HEK293 (cell line): ENCODE results near the gene SMIM10L1.

Source experiments
- CTCF ChIA-PET: fragments of 350-600 bp; formaldehyde crosslinking; extraction: SDS; loops from one replicate; lab custom pipeline; 2021; ENCODE audit warnings: antibody characterized with exemption; lab: Yijun Ruan, JAX
- POLR2A ChIA-PET: fragments of 300-600 bp; formaldehyde crosslinking; extraction: SDS; loops from one replicate; lab custom pipeline; 2020; ENCODE audit warnings: antibody characterized with exemption, inconsistent platforms; lab: Yijun Ruan, JAX
- H3K27ac ChIP-seq: fragments of 200-500 bp; sonication (Bioruptor generic); 2 replicates; pipeline ENCODE4 v1.5.1; 2014; ENCODE audit warnings: low read depth, low read length, control low read depth, inconsistent platforms; ENCODE audit errors: extremely low read depth
- H3K36me3 ChIP-seq, 2 experiments: fragments of 200-500 bp in 1 of 2; sonication (Bioruptor generic) in 1 of 2; 1 replicate in 1 of 2; 2 replicates in 1 of 2; pipeline ENCODE4 v1.5.1; 2014 to 2017; ENCODE audit warnings: inconsistent platforms in 2 of 2, low read length in 2 of 2; ENCODE audit not compliant: control insufficient read depth in 2 of 2, insufficient read depth in 1 of 2
- H3K4me1 ChIP-seq: fragments of 200-500 bp; sonication (Bioruptor generic); 2 replicates; pipeline ENCODE4 v1.5.1; 2014; ENCODE audit warnings: mild to moderate bottlenecking, low read length, inconsistent platforms; ENCODE audit not compliant: control insufficient read depth, insufficient read depth
- H3K4me3 ChIP-seq: 2 replicates; pipeline ENCODE4 v1.5.1; 2011; ENCODE audit warnings: low read depth, mild to moderate bottlenecking, control low read depth, low read length, moderate library complexity
- H3K9me3 ChIP-seq: fragments of 200-500 bp; sonication (Bioruptor generic); 2 replicates; pipeline ENCODE4 v1.5.1; 2014; ENCODE audit warnings: low read depth, low read length, inconsistent platforms; ENCODE audit not compliant: control insufficient read depth, insufficient read depth
- MYNN ChIP-seq: fragments of 450-650 bp; formaldehyde crosslinking; IDR thresholded peaks from 2 replicates; pipeline ENCODE4 v1.5.1; 2016; ENCODE audit warnings: missing biosample characterization, missing genetic modification characterization, borderline replicate concordance
- REPIN1 ChIP-seq: fragments of 450-650 bp; formaldehyde crosslinking; IDR thresholded peaks from 2 replicates; pipeline ENCODE4 v1.5.1; 2017; ENCODE audit warnings: missing biosample characterization, missing genetic modification characterization, low read depth
- SP2 ChIP-seq: fragments of 450-650 bp; formaldehyde crosslinking; IDR thresholded peaks from 2 replicates; pipeline ENCODE4 v1.5.1; 2016; ENCODE audit warnings: missing biosample characterization, missing genetic modification characterization
- ZBTB21 ChIP-seq: fragments of 450-650 bp; formaldehyde crosslinking; IDR thresholded peaks from 2 replicates; pipeline ENCODE4 v1.5.1; 2017; ENCODE audit warnings: missing biosample characterization, missing genetic modification characterization
- ZBTB7A ChIP-seq: fragments of 450-650 bp; formaldehyde crosslinking; IDR thresholded peaks from 2 replicates; pipeline ENCODE4 v1.5.1; 2016; ENCODE audit warnings: low read depth, missing biosample characterization, missing genetic modification characterization
- ZIC2 ChIP-seq: fragments of 450-650 bp; formaldehyde crosslinking; IDR thresholded peaks from 2 replicates; pipeline ENCODE4 v1.5.1; 2016; ENCODE audit warnings: missing biosample characterization, missing genetic modification characterization
- ZNF114 ChIP-seq: fragments of 450-650 bp; formaldehyde crosslinking; IDR thresholded peaks from 2 replicates; pipeline ENCODE4 v1.5.0; 2017; ENCODE audit warnings: missing biosample characterization, missing genetic modification characterization
- ZNF211 ChIP-seq: fragments of 450-650 bp; formaldehyde crosslinking; IDR thresholded peaks from 2 replicates; pipeline ENCODE4 v1.5.1; 2016; ENCODE audit warnings: low read depth, missing biosample characterization, missing genetic modification characterization
- ZNF302 ChIP-seq: fragments of 450-650 bp; formaldehyde crosslinking; IDR thresholded peaks from 2 replicates; pipeline ENCODE4 v1.5.1; 2016; ENCODE audit warnings: missing biosample characterization, missing genetic modification characterization, low read depth
- ZNF426 ChIP-seq: fragments of 450-650 bp; formaldehyde crosslinking; IDR thresholded peaks from 2 replicates; pipeline ENCODE4 v1.5.1; 2017; ENCODE audit warnings: missing biosample characterization, missing genetic modification characterization, mild to moderate bottlenecking, inconsistent platforms, moderate library complexity
- ZNF48 ChIP-seq: fragments of 450-650 bp; formaldehyde crosslinking; IDR thresholded peaks from 2 replicates; pipeline ENCODE4 v1.5.1; 2016; ENCODE audit warnings: missing biosample characterization, missing genetic modification characterization
- ZNF510 ChIP-seq: fragments of 450-650 bp; formaldehyde crosslinking; IDR thresholded peaks from 2 replicates; pipeline ENCODE4 v1.5.1; 2018; ENCODE audit warnings: mild to moderate bottlenecking, missing genetic modification characterization, missing biosample characterization; ENCODE audit not compliant: insufficient replicate concordance
- ZNF530 ChIP-seq: fragments of 450-650 bp; formaldehyde crosslinking; IDR thresholded peaks from 2 replicates; pipeline ENCODE4 v1.5.1; 2016; ENCODE audit warnings: low read depth, missing biosample characterization, missing genetic modification characterization
- ZNF549 ChIP-seq: fragments of 450-650 bp; IDR thresholded peaks from 2 replicates; pipeline ENCODE4 v1.5.1; 2018; ENCODE audit warnings: missing biosample characterization, missing genetic modification characterization, mild to moderate bottlenecking, inconsistent platforms, moderate library complexity
- ZNF555 ChIP-seq: fragments of 450-650 bp; formaldehyde crosslinking; conservative IDR thresholded peaks from 2 replicates; pipeline ENCODE4 v1.5.1; 2017; ENCODE audit warnings: missing biosample characterization, mild to moderate bottlenecking, missing genetic modification characterization, inconsistent platforms
- ZNF560 ChIP-seq: fragments of 450-650 bp; formaldehyde crosslinking; IDR thresholded peaks from 2 replicates; pipeline ENCODE4 v1.5.1; 2017; ENCODE audit warnings: missing biosample characterization, missing genetic modification characterization, borderline replicate concordance
- ZNF626 ChIP-seq: fragments of 450-650 bp; sonication (Bioruptor Pico); formaldehyde crosslinking; IDR thresholded peaks from 2 replicates; pipeline ENCODE4 v1.5.1; 2018; ENCODE audit warnings: missing biosample characterization, missing genetic modification characterization, inconsistent platforms
- ZNF701 ChIP-seq: fragments of 450-650 bp; formaldehyde crosslinking; IDR thresholded peaks from 2 replicates; pipeline ENCODE4 v1.5.1; 2016; ENCODE audit warnings: missing biosample characterization, missing genetic modification characterization
- TF ChIP-seq, protein P1 (sequence below): fragments of 450-650 bp; formaldehyde crosslinking; IDR thresholded peaks from 2 replicates; pipeline ENCODE4 v1.5.1; 2017; ENCODE audit warnings: missing biosample characterization, missing genetic modification characterization
- TF ChIP-seq, protein P2 (sequence below): fragments of 450-650 bp; formaldehyde crosslinking; IDR thresholded peaks from 2 replicates; pipeline ENCODE4 v1.5.1; 2016; ENCODE audit warnings: missing biosample characterization, missing genetic modification characterization
- TF ChIP-seq, protein P3 (sequence below): fragments of 450-650 bp; formaldehyde crosslinking; IDR thresholded peaks from 2 replicates; pipeline ENCODE4 v1.5.0; 2017; ENCODE audit warnings: missing biosample characterization, missing genetic modification characterization, borderline replicate concordance

SMIM10L1 gene

DNA sequence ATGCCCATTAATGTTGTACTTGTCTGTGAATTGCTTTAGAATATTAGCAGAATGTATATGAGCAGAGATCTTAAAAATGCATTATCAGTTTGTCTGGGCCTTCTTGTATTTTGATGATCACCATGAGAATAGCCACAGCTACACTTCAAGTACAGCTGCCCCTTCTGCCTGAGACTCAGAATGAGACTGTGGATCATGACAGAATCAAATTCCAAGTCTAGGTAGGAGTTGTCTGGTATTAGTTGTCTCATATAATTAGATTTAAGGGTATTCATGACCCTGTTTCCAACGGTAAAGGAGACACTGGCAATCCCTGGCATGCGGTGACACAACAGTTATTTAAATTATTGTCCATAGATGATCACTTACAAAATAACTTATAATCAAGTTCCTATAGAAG is 18.3 kb upstream of the SMIM10L1 start:
- H3K36me3 ChIP-seq: peaks cover 0 to 3% of the 10 kb centered on the region in 2 experiments; a peak in 1 of 3 replicates
- POLR2A ChIA-PET: no interaction called here
- TF ChIP-seq ZNF114 (tag by site-specific recombination): no peak
- no peak for TF ChIP-seq MYNN (tag by site-specific recombination)
- TF ChIP-seq ZNF560 (tag by site-specific recombination): no peak
- TF ChIP-seq ZBTB21: no peak
- no peaks in the 10 kb centered on the region for H3K4me1 ChIP-seq
- no peak overlapping the region for H3K4me3 ChIP-seq
- CTCF ChIA-PET: no interaction called here
- no peak overlapping the region for H3K27ac ChIP-seq
- no peaks in the 10 kb centered on the region; the same call in none of the 2 replicates for H3K9me3 ChIP-seq

DNA sequence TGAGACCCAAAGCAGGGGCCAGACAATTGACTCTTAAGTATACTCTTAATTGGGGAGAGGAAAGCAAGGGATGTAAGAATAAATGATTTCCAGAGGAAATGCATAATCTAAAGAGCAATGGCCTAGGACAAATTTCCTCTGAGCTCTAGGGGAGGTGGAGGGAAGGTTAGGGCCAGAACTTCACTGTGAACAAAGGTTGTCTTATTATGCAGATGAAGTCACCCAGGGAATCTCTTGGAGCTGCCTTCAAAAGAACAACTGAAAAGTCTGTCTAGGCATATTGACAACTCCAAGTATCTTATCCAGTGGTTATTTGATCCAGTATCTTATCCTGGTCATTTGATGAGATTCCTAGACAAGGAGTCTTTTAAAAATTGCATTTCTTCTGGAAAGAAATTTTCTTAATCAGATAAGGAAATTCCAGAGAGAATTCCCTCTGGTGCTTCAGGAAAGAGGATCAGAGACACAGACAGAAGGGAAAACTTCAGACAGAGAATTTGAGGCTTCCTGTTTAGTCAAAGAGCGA is 16.5 kb upstream of the SMIM10L1 start:
- no peak for TF ChIP-seq ZNF701 (tag by site-specific recombination)
- TF ChIP-seq ZIC2 (tag by site-specific recombination): no peak
- no peak for TF ChIP-seq ZNF426 (tag by site-specific recombination)
- peak; percentile 99 for TF ChIP-seq ZNF530 (tag by site-specific recombination)
- no peak for TF ChIP-seq ZNF555 (tag by site-specific recombination)
- TF ChIP-seq, protein P1, sequence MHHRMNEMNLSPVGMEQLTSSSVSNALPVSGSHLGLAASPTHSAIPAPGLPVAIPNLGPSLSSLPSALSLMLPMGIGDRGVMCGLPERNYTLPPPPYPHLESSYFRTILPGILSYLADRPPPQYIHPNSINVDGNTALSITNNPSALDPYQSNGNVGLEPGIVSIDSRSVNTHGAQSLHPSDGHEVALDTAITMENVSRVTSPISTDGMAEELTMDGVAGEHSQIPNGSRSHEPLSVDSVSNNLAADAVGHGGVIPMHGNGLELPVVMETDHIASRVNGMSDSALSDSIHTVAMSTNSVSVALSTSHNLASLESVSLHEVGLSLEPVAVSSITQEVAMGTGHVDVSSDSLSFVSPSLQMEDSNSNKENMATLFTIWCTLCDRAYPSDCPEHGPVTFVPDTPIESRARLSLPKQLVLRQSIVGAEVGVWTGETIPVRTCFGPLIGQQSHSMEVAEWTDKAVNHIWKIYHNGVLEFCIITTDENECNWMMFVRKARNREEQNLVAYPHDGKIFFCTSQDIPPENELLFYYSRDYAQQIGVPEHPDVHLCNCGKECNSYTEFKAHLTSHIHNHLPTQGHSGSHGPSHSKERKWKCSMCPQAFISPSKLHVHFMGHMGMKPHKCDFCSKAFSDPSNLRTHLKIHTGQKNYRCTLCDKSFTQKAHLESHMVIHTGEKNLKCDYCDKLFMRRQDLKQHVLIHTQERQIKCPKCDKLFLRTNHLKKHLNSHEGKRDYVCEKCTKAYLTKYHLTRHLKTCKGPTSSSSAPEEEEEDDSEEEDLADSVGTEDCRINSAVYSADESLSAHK: no peak
- TF ChIP-seq ZNF510 (tag by site-specific recombination): no peak
- Histone ChIP-seq H3K36me3 (peaks cover 0 to 3% of the 10 kb centered on the region in 2 experiments; a peak in 1 of 3 replicates), H3K9me3 (no peaks in the 10 kb centered on the region; the same call in none of the 2 replicates), H3K4me3 (no peak overlapping the region), H3K4me1 (no peaks in the 10 kb centered on the region), H3K27ac (no peak overlapping the region)
- ChIA-PET POLR2A (interaction anchor here (1.6 kb wide), 1 partner anchor 17 kb away, joined by 3 read pairs; the partner anchor contains the start of gene SMIM10L1), CTCF (no interaction called here)

DNA sequence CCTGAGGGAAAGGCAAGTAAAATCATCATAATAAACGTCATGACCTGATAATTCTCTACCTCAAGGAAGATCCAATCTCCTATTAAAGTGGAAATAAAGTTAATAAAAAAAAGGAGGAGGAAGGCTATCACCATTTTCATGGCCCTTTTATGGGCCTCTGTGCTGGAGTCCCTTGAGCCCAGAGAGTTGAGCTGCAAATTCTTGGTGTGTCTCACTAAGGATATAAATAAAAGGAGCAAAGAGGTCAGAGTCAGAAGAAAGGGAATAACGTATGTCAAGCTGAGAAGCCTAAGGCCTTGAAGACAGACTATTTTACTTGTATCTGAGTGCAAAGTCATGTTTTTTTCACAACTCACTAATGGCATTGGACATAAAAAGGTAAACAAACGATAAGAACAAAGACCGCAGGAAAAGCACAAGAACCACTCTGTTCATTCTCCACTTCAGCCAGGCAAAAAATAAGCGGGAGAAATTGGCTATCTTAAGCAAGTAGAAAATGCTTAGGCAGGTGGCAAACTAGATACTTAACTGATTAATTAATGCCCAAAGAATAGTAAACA is 12.0 kb upstream of the SMIM10L1 start:
- Histone ChIP-seq H3K9me3 (no peaks in the 10 kb centered on the region; the same call in none of the 2 replicates), H3K4me3 (no peak overlapping the region), H3K4me1 (no peaks in the 10 kb centered on the region), H3K36me3 (peaks cover 5 to 22% of the 10 kb centered on the region in 2 experiments; a peak in 2 of 3 replicates), H3K27ac (no peak overlapping the region)
- ChIA-PET POLR2A (interaction anchor here (1.6 kb wide), 1 partner anchor 12 kb away, joined by 5 read pairs; the partner anchor contains the start of gene SMIM10L1), CTCF (interaction anchor here (0.7 kb wide), 1 partner anchor 150 kb away, joined by 3 read pairs; no protein-coding TSS in a partner anchor)
- TF ChIP-seq REPIN1 (tag by site-specific recombination): no peak

DNA sequence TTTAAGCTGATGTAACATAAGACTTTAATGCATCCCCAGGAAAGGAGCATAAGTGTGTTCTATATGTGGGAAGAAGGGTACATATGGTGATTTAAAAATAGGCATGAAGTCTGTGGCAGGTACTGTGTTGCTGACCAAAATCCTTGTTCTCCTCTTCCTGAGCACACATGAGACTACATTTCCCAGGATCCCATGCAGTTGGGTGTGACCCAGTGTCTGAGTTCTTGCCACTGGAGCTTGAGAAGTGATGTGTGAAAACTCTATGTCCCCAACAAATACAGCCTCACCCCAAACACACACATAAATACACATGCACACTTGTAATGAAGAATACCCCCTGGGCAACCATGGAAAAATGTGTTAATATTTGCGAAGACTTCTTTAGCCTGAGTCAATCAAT is 8.5 kb upstream of the SMIM10L1 start:
- Histone ChIP-seq H3K27ac (no peak overlapping the region), H3K4me1 (no peaks in the 10 kb centered on the region), H3K36me3 (peaks cover 5 to 36% of the 10 kb centered on the region in 2 experiments; a peak in 2 of 3 replicates), H3K9me3 (no peaks in the 10 kb centered on the region), H3K4me3 (no peak overlapping the region)
- POLR2A ChIA-PET: interaction anchor here (2.5 kb wide), 1 partner anchor 9 kb away, joined by 13 read pairs; the partner anchor contains the start of gene SMIM10L1
- CTCF ChIA-PET: no interaction called here
- no peak for TF ChIP-seq ZNF626 (tag by site-specific recombination)
- no peak for TF ChIP-seq SP2
- no peak for TF ChIP-seq ZNF48 (tag by site-specific recombination)
- TF ChIP-seq, protein P2, sequence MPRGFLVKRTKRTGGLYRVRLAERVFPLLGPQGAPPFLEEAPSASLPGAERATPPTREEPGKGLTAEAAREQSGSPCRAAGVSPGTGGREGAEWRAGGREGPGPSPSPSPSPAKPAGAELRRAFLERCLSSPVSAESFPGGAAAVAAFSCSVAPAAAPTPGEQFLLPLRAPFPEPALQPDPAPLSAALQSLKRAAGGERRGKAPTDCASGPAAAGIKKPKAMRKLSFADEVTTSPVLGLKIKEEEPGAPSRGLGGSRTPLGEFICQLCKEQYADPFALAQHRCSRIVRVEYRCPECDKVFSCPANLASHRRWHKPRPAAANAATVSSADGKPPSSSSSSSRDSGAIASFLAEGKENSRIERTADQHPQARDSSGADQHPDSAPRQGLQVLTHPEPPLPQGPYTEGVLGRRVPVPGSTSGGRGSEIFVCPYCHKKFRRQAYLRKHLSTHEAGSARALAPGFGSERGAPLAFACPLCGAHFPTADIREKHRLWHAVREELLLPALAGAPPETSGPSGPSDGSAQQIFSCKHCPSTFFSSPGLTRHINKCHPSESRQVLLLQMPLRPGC (tag by site-specific recombination): no peak
- TF ChIP-seq, protein P3, sequence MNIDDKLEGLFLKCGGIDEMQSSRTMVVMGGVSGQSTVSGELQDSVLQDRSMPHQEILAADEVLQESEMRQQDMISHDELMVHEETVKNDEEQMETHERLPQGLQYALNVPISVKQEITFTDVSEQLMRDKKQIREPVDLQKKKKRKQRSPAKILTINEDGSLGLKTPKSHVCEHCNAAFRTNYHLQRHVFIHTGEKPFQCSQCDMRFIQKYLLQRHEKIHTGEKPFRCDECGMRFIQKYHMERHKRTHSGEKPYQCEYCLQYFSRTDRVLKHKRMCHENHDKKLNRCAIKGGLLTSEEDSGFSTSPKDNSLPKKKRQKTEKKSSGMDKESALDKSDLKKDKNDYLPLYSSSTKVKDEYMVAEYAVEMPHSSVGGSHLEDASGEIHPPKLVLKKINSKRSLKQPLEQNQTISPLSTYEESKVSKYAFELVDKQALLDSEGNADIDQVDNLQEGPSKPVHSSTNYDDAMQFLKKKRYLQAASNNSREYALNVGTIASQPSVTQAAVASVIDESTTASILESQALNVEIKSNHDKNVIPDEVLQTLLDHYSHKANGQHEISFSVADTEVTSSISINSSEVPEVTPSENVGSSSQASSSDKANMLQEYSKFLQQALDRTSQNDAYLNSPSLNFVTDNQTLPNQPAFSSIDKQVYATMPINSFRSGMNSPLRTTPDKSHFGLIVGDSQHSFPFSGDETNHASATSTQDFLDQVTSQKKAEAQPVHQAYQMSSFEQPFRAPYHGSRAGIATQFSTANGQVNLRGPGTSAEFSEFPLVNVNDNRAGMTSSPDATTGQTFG (tag by site-specific recombination): no peak
- TF ChIP-seq ZNF211: no peak
- TF ChIP-seq ZNF549 (tag by site-specific recombination): no peak
- TF ChIP-seq ZBTB7A (tag by site-specific recombination): no peak
- TF ChIP-seq ZNF302 (tag by site-specific recombination): no peak
